HepG2 (cell line): ENCODE results near the gene BCAT1. TPM values are rescaled to one million over a fixed set of nuclear protein-coding genes. Genes with fewer than 3 reads are reported as not detected.

Experiments used
- ATAC-seq: fragments of 200-7000 bp; cut with Tn5 transposase; 3 replicates; pipeline ENCODE4 v1.9.1; 2020; ENCODE audit warnings: mild to moderate bottlenecking, moderate library complexity
- BruUV-seq: library from RNA; stranded (reverse); fragments of 400-500 nt; replicated peaks from 2 replicates; lab custom pipeline; 2021; lab: Mats Ljungman, UMichigan
- CTCF ChIA-PET: fragments of 300-600 bp; formaldehyde crosslinking; extraction: SDS; loops from one replicate; lab custom pipeline; 2021; ENCODE audit warnings: low total read pairs, inconsistent platforms, low intra/inter-chr PET ratio; lab: Yijun Ruan, JAX
- POLR2A ChIA-PET: fragments of 350-600 bp; sonication (Branson Sonifier 250); formaldehyde crosslinking; loops from one replicate; lab custom pipeline; 2020; ENCODE audit warnings: antibody characterized with exemption, inconsistent platforms; lab: Yijun Ruan, JAX
- DNase-seq: peaks from one replicate; pipeline ENCODE4 v3.0.0-alpha.2; 2015; ENCODE audit warnings: low spot score
- FAIRE-seq: peaks from 3 replicates; lab custom pipeline; 2011; peaks lifted over from hg19 to GRCh38; lab: Jason Lieb, UNC
- H2AFZ ChIP-seq: one replicate; pipeline ENCODE4 v1.6.1; 2011; ENCODE audit warnings: low read length, inconsistent platforms
- H3K27ac ChIP-seq: fragments of 300-600 bp; 3 replicates; pipeline ENCODE4 v1.8.0; 2011; ENCODE audit warnings: mixed run types, mild to moderate bottlenecking, mixed read lengths, low read length, inconsistent platforms; ENCODE audit not compliant: insufficient read depth; ENCODE audit errors: extremely low read length
- H3K27me3 ChIP-seq, 2 experiments: fragments of 200-600 bp in 1 of 2; 2 replicates in 1 of 2; 3 replicates in 1 of 2; pipeline versions ENCODE4 v1.6.0 to v1.8.0; 2011; ENCODE audit warnings: low read length in 2 of 2, mild to moderate bottlenecking in 2 of 2, moderate library complexity in 2 of 2, inconsistent platforms in 1 of 2; ENCODE audit not compliant: insufficient read depth in 2 of 2, control insufficient read depth in 1 of 2
- H3K36me3 ChIP-seq, 2 experiments: fragments of 200-600 bp in 1 of 2; replicated peaks in 1 of 2; 2 replicates in 1 of 2; 3 replicates in 1 of 2; pipeline versions ENCODE4 v1.5.1 to v1.8.0; 2011; ENCODE audit warnings: low read length in 2 of 2, inconsistent platforms in 1 of 2; ENCODE audit not compliant: insufficient read depth in 2 of 2, control insufficient read depth in 1 of 2
- H3K4me1 ChIP-seq: 2 replicates; pipeline ENCODE4 v1.5.1; 2012; ENCODE audit warnings: low read length, inconsistent platforms; ENCODE audit not compliant: insufficient read depth
- H3K4me2 ChIP-seq: 2 replicates; pipeline ENCODE4 v1.6.0; 2011; ENCODE audit warnings: low read depth, low read length, inconsistent platforms
- H3K4me3 ChIP-seq, 3 experiments: fragments of 200-600 bp in 1 of 3; sonication (generic), shearing (Covaris generic) in 1 of 3; replicated peaks in 1 of 3; 2 replicates each; pipeline ENCODE4 v1.5.1; 2011 to 2016; ENCODE audit warnings: low read length in 3 of 3, inconsistent platforms in 2 of 3, low read depth in 2 of 3, mild to moderate bottlenecking in 2 of 3, control low read depth in 1 of 3, mixed read lengths in 1 of 3; ENCODE audit not compliant: insufficient read depth in 1 of 3
- H3K79me2 ChIP-seq: one replicate; pipeline ENCODE4 v1.6.1; 2011; ENCODE audit warnings: low read length, inconsistent platforms; ENCODE audit not compliant: insufficient read depth
- H3K9ac ChIP-seq: 2 replicates; pipeline ENCODE4 v1.6.0; 2011; ENCODE audit warnings: mild to moderate bottlenecking, low read depth, low read length, inconsistent platforms; ENCODE audit not compliant: insufficient read depth
- H3K9me3 ChIP-seq: 2 replicates; pipeline ENCODE4 v1.5.1; 2012; ENCODE audit warnings: mild to moderate bottlenecking, low read length
- H4K20me1 ChIP-seq: 2 replicates; pipeline ENCODE4 v1.6.0; 2011; ENCODE audit warnings: inconsistent platforms, mild to moderate bottlenecking, low read length, moderate library complexity; ENCODE audit not compliant: insufficient read depth
- BCL3 ChIP-seq: sonication (generic); formaldehyde crosslinking; IDR thresholded peaks from 2 replicates; pipeline ENCODE4 v1.5.1; 2020; ENCODE audit warnings: mild to moderate bottlenecking, missing genetic modification reagents, moderate library complexity
- CENPT ChIP-seq: sonication (generic); formaldehyde crosslinking; IDR thresholded peaks from 2 replicates; pipeline ENCODE4 v1.8.0; 2022; ENCODE audit warnings: low read depth, mild to moderate bottlenecking, moderate library complexity, missing genetic modification reagents
- FLYWCH1 ChIP-seq: sonication (generic); formaldehyde crosslinking; IDR thresholded peaks from 2 replicates; pipeline ENCODE4 v1.8.1; 2023; ENCODE audit warnings: mild to moderate bottlenecking, missing genetic modification reagents
- MAFF ChIP-seq: IDR thresholded peaks from 2 replicates; pipeline ENCODE4 v1.6.1; 2011; ENCODE audit warnings: low read depth, low read length, improper control_type of control experiment
- MAFK ChIP-seq, 2 experiments: IDR thresholded peaks in 1 of 2; conservative IDR thresholded peaks in 1 of 2; 2 replicates each; pipeline ENCODE4 v1.6.1; 2011; ENCODE audit warnings: improper control_type of control experiment in 2 of 2, low read length in 2 of 2
- SALL1 ChIP-seq: sonication (generic); formaldehyde crosslinking; IDR thresholded peaks from 2 replicates; pipeline ENCODE4 v1.8.0; 2022; ENCODE audit warnings: mild to moderate bottlenecking, missing genetic modification reagents
- ZNF318 ChIP-seq: sonication (generic); formaldehyde crosslinking; IDR thresholded peaks from 2 replicates; pipeline ENCODE4 v1.4.0; 2020; ENCODE audit warnings: mild to moderate bottlenecking, missing genetic modification reagents
- WGBS: methylation state at CpG from one replicate; pipeline ENCODE4 v1.1.6; 2017; ENCODE audit warnings: low lambda C conversion rate; 5-methylcytosine and 5-hydroxymethylcytosine counted together
- in situ Hi-C: cut with HindIII; loops from 2 replicates; pipeline ENCODE4 v1.10.0; 2017; ENCODE audit warnings: low pct_unique_long_range_greater_than_20kb; ENCODE audit not compliant: extremely low pct_ligation_motif_present
- intact Hi-C: fragments of 100-400 bp; cut with micrococcal nuclease; formaldehyde crosslinking; loops from one replicate; pipeline ENCODE4 v1.10.0; 2022; ENCODE audit not compliant: unreplicated experiment
- polyA plus RNA-seq, 8 experiments: library from polyadenylated mRNA; depleted of rRNA in 3 of 8; stranded (reverse) in 7 of 8; unstranded in 1 of 8; fragments of >200 nt; fragmentation: Illumina TruSeq in 4 of 8; extraction: Trizol in 4 of 8; gene quantifications; 2 replicates each; pipeline versions ENCODE4 v1.2.1 to v1.2.3, GENCODE V29; 2011 to 2016; ENCODE audit warnings: low read depth in 4 of 8, missing spikeins in 1 of 8, mixed read lengths in 1 of 8; ENCODE audit not compliant: insufficient read depth in 1 of 8
- total RNA-seq, 5 experiments: library from RNA; depleted of rRNA; stranded (reverse); fragments of >200 nt; fragmentation: Illumina TruSeq; extraction: Trizol; gene quantifications; 2 replicates each; pipeline ENCODE4 v1.2.3, GENCODE V29; 2016; ENCODE audit warnings: low read depth in 1 of 5

The BCAT1 gene
- total and polyA plus RNA-seq, 2 of the 13 experiments (the other 11 are each of a cell fraction or from before 2014, with no cell fraction given) = 8.0 to 75.5 TPM

GRCh38 chr12:24975425-24975824, 26.5 kb upstream of the BCAT1 start (continued):
- TF ChIP-seq ZNF318 (CRISPR knock-in tag) = no peak
- no peak for TF ChIP-seq SALL1 (CRISPR knock-in tag)

GRCh38 chr12:24974216-24974615, 25.3 kb upstream of the BCAT1 start:
- CTCF ChIA-PET = no interaction called here

More at GRCh38 chr12:24974216-24974615, 25.3 kb upstream of the BCAT1 start:
- no peaks in the 10 kb centered on the region for H3K4me1 ChIP-seq
- DNase-seq = no peak
- no TSS peak for BruUV-seq
- no peak overlapping the region for H3K4me3 ChIP-seq
- H3K36me3 ChIP-seq = no peaks in the 10 kb centered on the region
- H3K27ac ChIP-seq = no peak overlapping the region
- no peak for FAIRE-seq
- no peak overlapping the region for H3K9ac ChIP-seq
- no peak overlapping the region for H2AFZ ChIP-seq
- TF ChIP-seq MAFK (conservative IDR thresholded peaks at IDR 0.05 in 1 of 2, IDR thresholded peaks at IDR 0.05 in 1 of 2; ENCODE audit: low read length in 2 of 2) = peak; percentile 47 to 63; a peak in 2 of 4 replicates
- no peak for TF ChIP-seq FLYWCH1 (CRISPR knock-in tag)
- TF ChIP-seq MAFF = peak; percentile 54
- no peak for TF ChIP-seq CENPT (CRISPR knock-in tag)
- no peak for TF ChIP-seq BCL3 (CRISPR knock-in tag)
- H3K9me3 ChIP-seq = no peaks in the 10 kb centered on the region
- WGBS = 41% methylated on average over 3 of the region's 3 CpGs
- in situ Hi-C loops = no loop called here
- H3K79me2 ChIP-seq = no peaks in the 10 kb centered on the region
- no peaks in the 10 kb centered on the region for H4K20me1 ChIP-seq
- H3K27me3 ChIP-seq = no peaks in the 10 kb centered on the region
- no peak for ATAC-seq
- POLR2A ChIA-PET = no interaction called here
- intact Hi-C loops = no loop called here
- no peak overlapping the region for H3K4me2 ChIP-seq
